Liver (tissue), 3 donors: ENCODE results near the gene ELOVL2.

Source experiments
- ATF3 ChIP-seq: IDR thresholded peaks from 2 replicates; pipeline ENCODE4 v1.6.1; 2016; ENCODE audit warnings: antibody characterized with exemption
- CTCF ChIP-seq: fragments of 150-350 bp; IDR thresholded peaks from 2 replicates; pipeline ENCODE4 v1.5.1; 2017; ENCODE audit warnings: improper control_type of control experiment, low read depth, low read length; ENCODE audit not compliant: missing input control
- EGR1 ChIP-seq, 2 donors: IDR thresholded peaks; 2 replicates each; pipeline ENCODE4 v1.6.1; 2016 to 2018; ENCODE audit warnings: antibody characterized with exemption in 2 of 2, low read depth in 2 of 2
- RAD21 ChIP-seq, 2 donors: IDR thresholded peaks; 2 replicates each; pipeline ENCODE4 v1.6.1; 2016; ENCODE audit warnings: antibody characterized with exemption in 2 of 2, mild to moderate bottlenecking in 2 of 2
- RXRA ChIP-seq, 2 donors: IDR thresholded peaks; 2 replicates each; pipeline ENCODE4 v1.6.1; 2017 to 2018; ENCODE audit warnings: antibody characterized with exemption in 2 of 2, mild to moderate bottlenecking in 1 of 2
- SP1 ChIP-seq: IDR thresholded peaks from 2 replicates; pipeline ENCODE4 v1.6.1; 2018; ENCODE audit warnings: antibody characterized with exemption, mild to moderate bottlenecking
- TAF1 ChIP-seq: conservative IDR thresholded peaks from 2 replicates; pipeline ENCODE4 v1.6.1; 2016; ENCODE audit warnings: antibody characterized with exemption, mild to moderate bottlenecking
- YY1 ChIP-seq: IDR thresholded peaks from 2 replicates; pipeline ENCODE4 v1.6.1; 2016; ENCODE audit warnings: antibody characterized with exemption, mild to moderate bottlenecking
- TF ChIP-seq, protein P1 (sequence below): IDR thresholded peaks from 2 replicates; pipeline ENCODE4 v1.6.1; 2016; ENCODE audit warnings: antibody characterized with exemption
- TF ChIP-seq, protein P2 (sequence below): IDR thresholded peaks from 2 replicates; pipeline ENCODE4 v1.6.1; 2016; ENCODE audit warnings: antibody characterized with exemption, mild to moderate bottlenecking
- donor health status: healthy.
- donor health status: healthy.

DNA sequence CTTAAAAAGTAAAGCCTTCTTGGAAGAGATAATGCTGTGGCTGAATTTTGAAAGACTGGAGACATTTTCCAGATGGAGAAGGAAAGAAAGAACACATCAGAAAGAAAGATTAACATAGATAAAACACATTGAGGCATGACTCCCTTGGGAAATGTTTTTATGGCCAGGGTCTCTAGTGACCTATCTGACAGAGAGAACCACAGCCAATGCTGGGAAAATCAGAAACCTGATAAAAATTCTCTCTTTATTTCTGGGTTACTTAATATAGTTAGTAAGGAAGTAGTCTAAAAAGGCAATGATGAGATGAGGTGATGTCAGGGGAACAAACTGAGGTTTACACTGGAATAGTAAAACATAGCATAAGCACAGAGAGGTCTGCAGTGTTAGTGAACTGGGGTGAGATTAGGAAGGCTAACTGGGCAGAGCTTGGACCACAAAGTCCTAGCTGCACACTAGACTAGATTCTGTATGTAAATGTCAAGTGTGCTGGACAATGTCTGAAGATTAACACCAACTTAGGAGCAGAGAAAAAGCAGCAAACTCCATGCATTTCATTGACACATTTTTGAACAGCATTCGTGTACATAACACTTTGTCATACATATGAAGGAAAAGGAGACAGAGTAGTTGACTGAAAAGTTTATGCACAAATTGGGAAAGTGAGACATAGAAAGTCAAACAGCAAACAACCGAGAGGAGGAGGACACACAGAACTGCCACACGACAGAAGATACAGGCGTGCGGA, 31.0 kb downstream of the ELOVL2 start:
- TF ChIP-seq ATF3, result no peak
- no peak for TF ChIP-seq CTCF
- no peak for TF ChIP-seq YY1
- TF ChIP-seq, protein P1, sequence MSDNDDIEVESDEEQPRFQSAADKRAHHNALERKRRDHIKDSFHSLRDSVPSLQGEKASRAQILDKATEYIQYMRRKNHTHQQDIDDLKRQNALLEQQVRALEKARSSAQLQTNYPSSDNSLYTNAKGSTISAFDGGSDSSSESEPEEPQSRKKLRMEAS, result no peak
- TF ChIP-seq TAF1, result no peak
- TF ChIP-seq RXRA (IDR thresholded peaks at IDR 0.05), result no peak
- TF ChIP-seq, protein P2, sequence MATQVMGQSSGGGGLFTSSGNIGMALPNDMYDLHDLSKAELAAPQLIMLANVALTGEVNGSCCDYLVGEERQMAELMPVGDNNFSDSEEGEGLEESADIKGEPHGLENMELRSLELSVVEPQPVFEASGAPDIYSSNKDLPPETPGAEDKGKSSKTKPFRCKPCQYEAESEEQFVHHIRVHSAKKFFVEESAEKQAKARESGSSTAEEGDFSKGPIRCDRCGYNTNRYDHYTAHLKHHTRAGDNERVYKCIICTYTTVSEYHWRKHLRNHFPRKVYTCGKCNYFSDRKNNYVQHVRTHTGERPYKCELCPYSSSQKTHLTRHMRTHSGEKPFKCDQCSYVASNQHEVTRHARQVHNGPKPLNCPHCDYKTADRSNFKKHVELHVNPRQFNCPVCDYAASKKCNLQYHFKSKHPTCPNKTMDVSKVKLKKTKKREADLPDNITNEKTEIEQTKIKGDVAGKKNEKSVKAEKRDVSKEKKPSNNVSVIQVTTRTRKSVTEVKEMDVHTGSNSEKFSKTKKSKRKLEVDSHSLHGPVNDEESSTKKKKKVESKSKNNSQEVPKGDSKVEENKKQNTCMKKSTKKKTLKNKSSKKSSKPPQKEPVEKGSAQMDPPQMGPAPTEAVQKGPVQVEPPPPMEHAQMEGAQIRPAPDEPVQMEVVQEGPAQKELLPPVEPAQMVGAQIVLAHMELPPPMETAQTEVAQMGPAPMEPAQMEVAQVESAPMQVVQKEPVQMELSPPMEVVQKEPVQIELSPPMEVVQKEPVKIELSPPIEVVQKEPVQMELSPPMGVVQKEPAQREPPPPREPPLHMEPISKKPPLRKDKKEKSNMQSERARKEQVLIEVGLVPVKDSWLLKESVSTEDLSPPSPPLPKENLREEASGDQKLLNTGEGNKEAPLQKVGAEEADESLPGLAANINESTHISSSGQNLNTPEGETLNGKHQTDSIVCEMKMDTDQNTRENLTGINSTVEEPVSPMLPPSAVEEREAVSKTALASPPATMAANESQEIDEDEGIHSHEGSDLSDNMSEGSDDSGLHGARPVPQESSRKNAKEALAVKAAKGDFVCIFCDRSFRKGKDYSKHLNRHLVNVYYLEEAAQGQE, result no peak
- no peak for TF ChIP-seq SP1
- no peak for TF ChIP-seq EGR1 (IDR thresholded peaks at IDR 0.05; ENCODE audit: low read depth in 2 of 2)
- no peak for TF ChIP-seq RAD21 (IDR thresholded peaks at IDR 0.05)
